GM18505 (cell line): Measurements from ENCODE around the gene TMC7.

Experiments
- ATAC-seq: cut with Tn5 transposase; IDR thresholded peaks from one replicate; pipeline ENCODE4 v1.9.1; 2021; ENCODE audit not compliant: unreplicated experiment
- POLR2A ChIP-seq: IDR thresholded peaks from 4 replicates; pipeline ENCODE4 v1.6.1; 2011; ENCODE audit warnings: borderline replicate concordance; ENCODE audit not compliant: insufficient read depth, insufficient read length; ENCODE audit errors: extremely low read depth

The TMC7 gene

GRCh38 chr16:18999045-18999393, 15.3 kb downstream of the TMC7 start:
- no peak for TF ChIP-seq POLR2A
- no peak for ATAC-seq

GRCh38 chr16:19001788-19002187, 18.1 kb downstream of the TMC7 start:
- no peak for ATAC-seq
- TF ChIP-seq POLR2A = no peak

- ATAC-seq = no peak
- TF ChIP-seq POLR2A = no peak
These were observed 20.2 kb downstream of the TMC7 start for GRCh38 chr16:19003935-19004334.

- ATAC-seq = no peak
- no peak for TF ChIP-seq POLR2A
These were observed 22.1 kb downstream of the TMC7 start for GRCh38 chr16:19005561-19006445.

GRCh38 chr16:19006446-19007315, 22.9 kb downstream of the TMC7 start:
- ATAC-seq = no peak
- no peak for TF ChIP-seq POLR2A

GRCh38 chr16:19008245-19009169, 24.8 kb downstream of the TMC7 start:
- no peak for ATAC-seq

GRCh38 chr16:19011169-19011731, 27.5 kb downstream of the TMC7 start:
- ATAC-seq = no peak
- no peak for TF ChIP-seq POLR2A

More at GRCh38 chr16:19008245-19009169, 24.8 kb downstream of the TMC7 start:
- no peak for TF ChIP-seq POLR2A

GRCh38 chr16:19014461-19014860, 30.7 kb downstream of the TMC7 start:
- no peak for TF ChIP-seq POLR2A
- no peak for ATAC-seq

GRCh38 chr16:19017179-19017578, 33.4 kb downstream of the TMC7 start:
- TF ChIP-seq POLR2A = no peak
- ATAC-seq = no peak

GRCh38 chr16:19020689-19021088, 37.0 kb downstream of the TMC7 start:
- no peak for TF ChIP-seq POLR2A

GRCh38 chr16:19021747-19022146, 38.0 kb downstream of the TMC7 start:
- no peak for ATAC-seq
- TF ChIP-seq POLR2A = no peak

More at GRCh38 chr16:19020689-19021088, 37.0 kb downstream of the TMC7 start:
- ATAC-seq = no peak

GRCh38 chr16:19027416-19027815, 43.7 kb downstream of the TMC7 start:
- TF ChIP-seq POLR2A = no peak
- ATAC-seq = no peak

GRCh38 chr16:19029980-19030379, 46.2 kb downstream of the TMC7 start:
- no peak for TF ChIP-seq POLR2A
- ATAC-seq = no peak

GRCh38 chr16:19031738-19032137, 48.0 kb downstream of the TMC7 start:
- no peak for ATAC-seq
- TF ChIP-seq POLR2A = no peak
